GM23338 (cell line): Measurements from ENCODE around the gene SEC24C. TPM values are rescaled to one million over a fixed set of nuclear protein-coding genes. Genes with fewer than 3 reads are reported as not detected.

Source experiments
- ATAC-seq: fragments of 200-7000 bp; cut with Tn5 transposase; 3 replicates; pipeline ENCODE4 v1.9.1; 2020
- DNase-seq: peaks from one replicate; pipeline ENCODE4 v3.0.0-alpha.2; 2015; ENCODE audit warnings: low spot score
- H2AFZ ChIP-seq: fragments of 200-600 bp; sonication (generic); 2 replicates; pipeline ENCODE4 v1.8.0; 2016; ENCODE audit warnings: antibody characterized with exemption, mild to moderate bottlenecking, moderate library complexity
- H3F3A ChIP-seq: fragments of 200-600 bp; sonication (generic); replicated peaks from 2 replicates; pipeline ENCODE4 v1.8.0; 2017; ENCODE audit warnings: antibody characterized with exemption, mixed run types, low read depth
- H3K27ac ChIP-seq: fragments of 200-600 bp; sonication (generic); 2 replicates; pipeline ENCODE4 v1.6.1; 2016; ENCODE audit warnings: low read depth
- H3K27me3 ChIP-seq: fragments of 200-600 bp; sonication (generic); 2 replicates; pipeline ENCODE4 v1.8.0; 2016; ENCODE audit warnings: mild to moderate bottlenecking, mixed run types, moderate library complexity; ENCODE audit not compliant: insufficient read depth
- H3K36me3 ChIP-seq: fragments of 200-600 bp; sonication (generic); 2 replicates; pipeline ENCODE4 v1.8.0; 2016; ENCODE audit warnings: mild to moderate bottlenecking; ENCODE audit not compliant: insufficient read depth
- H3K4me1 ChIP-seq: fragments of 200-600 bp; sonication (generic); 2 replicates; pipeline ENCODE4 v1.8.0; 2016; ENCODE audit warnings: mild to moderate bottlenecking, moderate library complexity; ENCODE audit not compliant: insufficient read depth
- H3K4me2 ChIP-seq: fragments of 200-600 bp; sonication (generic); 2 replicates; pipeline ENCODE4 v1.7.1; 2017; ENCODE audit warnings: mixed run types
- H3K4me3 ChIP-seq: fragments of 200-600 bp; sonication (generic); 2 replicates; pipeline ENCODE4 v1.6.1; 2016; ENCODE audit warnings: mixed run types
- H3K79me2 ChIP-seq: fragments of 200-600 bp; sonication (generic); replicated peaks from 2 replicates; pipeline ENCODE4 v1.8.0; 2017; ENCODE audit warnings: mild to moderate bottlenecking; ENCODE audit not compliant: insufficient read depth
- H3K9me2 ChIP-seq: fragments of 200-600 bp; sonication (generic); 2 replicates; pipeline ENCODE4 v1.8.0; 2017; ENCODE audit not compliant: insufficient read depth
- H4K20me1 ChIP-seq: fragments of 200-600 bp; sonication (generic); replicated peaks from 2 replicates; pipeline ENCODE4 v1.8.0; 2017; ENCODE audit warnings: mild to moderate bottlenecking; ENCODE audit not compliant: insufficient read depth
- H3K27ac Mint-ChIP-seq: 2 replicates; pipeline ENCODE4 v1.8.0; 2020; ENCODE audit warnings: inconsistent platforms, mild to moderate bottlenecking, moderate library complexity, mixed read lengths
- H3K27me3 Mint-ChIP-seq: 3 replicates; pipeline ENCODE4 v1.8.0; 2022; ENCODE audit warnings: low read depth, mild to moderate bottlenecking, moderate library complexity, mixed read lengths, inconsistent platforms; ENCODE audit not compliant: insufficient read depth, poor library complexity
- H3K36me3 Mint-ChIP-seq: 3 replicates; pipeline ENCODE4 v1.8.0; 2021; ENCODE audit warnings: low read depth, mild to moderate bottlenecking, inconsistent platforms, moderate library complexity, mixed read lengths
- H3K4me1 Mint-ChIP-seq: 3 replicates; pipeline ENCODE4 v1.8.0; 2020; ENCODE audit warnings: mild to moderate bottlenecking, inconsistent platforms, mixed read lengths
- H3K4me3 Mint-ChIP-seq: 3 replicates; pipeline ENCODE4 v1.8.0; 2021; ENCODE audit warnings: moderate library complexity, mild to moderate bottlenecking, inconsistent platforms, mixed read lengths
- H3K9me3 Mint-ChIP-seq: 3 replicates; pipeline ENCODE4 v1.8.0; 2020; ENCODE audit warnings: moderate library complexity, mild to moderate bottlenecking, inconsistent platforms, mixed read lengths
- CREB1 ChIP-seq: fragments of 250-450 bp; sonication (Bioruptor Pico); IDR thresholded peaks from 2 replicates; pipeline ENCODE4 v1.5.0; 2020; ENCODE audit warnings: low read depth, mild to moderate bottlenecking, moderate library complexity
- EZH2 ChIP-seq: fragments of 200-600 bp; sonication (generic); IDR thresholded peaks from one replicate; pipeline ENCODE4 v1.8.0; 2017; ENCODE audit warnings: antibody characterized with exemption, mild to moderate bottlenecking, low read depth; ENCODE audit not compliant: unreplicated experiment
- EZH2phosphoT487 ChIP-seq: fragments of 200-600 bp; sonication (generic); IDR thresholded peaks from one replicate; pipeline ENCODE4 v1.8.1; 2018; ENCODE audit warnings: antibody characterized with exemption; ENCODE audit not compliant: unreplicated experiment
- JUNB ChIP-seq: IDR thresholded peaks from one replicate; pipeline ENCODE4 v1.6.1; 2016; ENCODE audit warnings: antibody characterized with exemption; ENCODE audit not compliant: unreplicated experiment
- POLR2AphosphoS5 ChIP-seq: IDR thresholded peaks from 2 replicates; pipeline ENCODE4 v1.6.1; 2016; ENCODE audit warnings: antibody characterized with exemption, low read depth
- STAT1 ChIP-seq: IDR thresholded peaks from one replicate; pipeline ENCODE4 v1.6.1; 2016; ENCODE audit warnings: antibody characterized with exemption; ENCODE audit not compliant: unreplicated experiment
- ZNF114 ChIP-seq: fragments of 250-450 bp; sonication (Bioruptor Pico); IDR thresholded peaks from 2 replicates; pipeline ENCODE4 v1.5.0; 2020; ENCODE audit warnings: mild to moderate bottlenecking, moderate library complexity
- ZNF331 ChIP-seq: fragments of 250-450 bp; sonication (Bioruptor Pico); IDR thresholded peaks from 2 replicates; pipeline ENCODE4 v1.5.0; 2020; ENCODE audit warnings: low read depth, mild to moderate bottlenecking, moderate library complexity
- polyA plus RNA-seq: library from polyadenylated mRNA; unstranded; fragments of >200 nt; fragmentation: Nextera tagmentation; extraction: Ambion mirVana; gene quantifications from 2 replicates; pipeline ENCODE4 v1.2.1, GENCODE V29; 2016
- total RNA-seq: library from RNA; depleted of rRNA; stranded (reverse); fragments of >200 nt; shearing (Covaris generic); gene quantifications from 2 replicates; pipeline ENCODE4 v1.2.3, GENCODE V29; 2014
- TF ChIP-seq, protein P1 (sequence below): IDR thresholded peaks from 2 replicates; pipeline ENCODE4 v1.6.1; 2016; ENCODE audit warnings: antibody characterized with exemption
- TF ChIP-seq, protein P2 (sequence below): fragments of 250-450 bp; sonication (Bioruptor Pico); IDR thresholded peaks from 2 replicates; pipeline ENCODE4 v1.5.0; 2020; ENCODE audit warnings: mild to moderate bottlenecking, moderate library complexity
- TF ChIP-seq, protein P3 (sequence below): IDR thresholded peaks from one replicate; pipeline ENCODE4 v1.6.1; 2018; ENCODE audit warnings: antibody characterized with exemption; ENCODE audit not compliant: unreplicated experiment
- TF ChIP-seq, protein P4 (sequence below), 2 experiments: fragments of 200-600 bp in 1 of 2; sonication (generic) in 1 of 2; conservative IDR thresholded peaks; 2 replicates each; pipeline versions ENCODE4 v1.5.1 to v1.6.1; 2016 to 2017; ENCODE audit warnings: antibody characterized with exemption in 2 of 2, low read depth in 2 of 2, mild to moderate bottlenecking in 2 of 2, moderate library complexity in 1 of 2

SEC24C gene
- total and polyA plus RNA-seq, 2 experiments from 2014 or later, result 16.9 to 64.2 TPM

DNA sequence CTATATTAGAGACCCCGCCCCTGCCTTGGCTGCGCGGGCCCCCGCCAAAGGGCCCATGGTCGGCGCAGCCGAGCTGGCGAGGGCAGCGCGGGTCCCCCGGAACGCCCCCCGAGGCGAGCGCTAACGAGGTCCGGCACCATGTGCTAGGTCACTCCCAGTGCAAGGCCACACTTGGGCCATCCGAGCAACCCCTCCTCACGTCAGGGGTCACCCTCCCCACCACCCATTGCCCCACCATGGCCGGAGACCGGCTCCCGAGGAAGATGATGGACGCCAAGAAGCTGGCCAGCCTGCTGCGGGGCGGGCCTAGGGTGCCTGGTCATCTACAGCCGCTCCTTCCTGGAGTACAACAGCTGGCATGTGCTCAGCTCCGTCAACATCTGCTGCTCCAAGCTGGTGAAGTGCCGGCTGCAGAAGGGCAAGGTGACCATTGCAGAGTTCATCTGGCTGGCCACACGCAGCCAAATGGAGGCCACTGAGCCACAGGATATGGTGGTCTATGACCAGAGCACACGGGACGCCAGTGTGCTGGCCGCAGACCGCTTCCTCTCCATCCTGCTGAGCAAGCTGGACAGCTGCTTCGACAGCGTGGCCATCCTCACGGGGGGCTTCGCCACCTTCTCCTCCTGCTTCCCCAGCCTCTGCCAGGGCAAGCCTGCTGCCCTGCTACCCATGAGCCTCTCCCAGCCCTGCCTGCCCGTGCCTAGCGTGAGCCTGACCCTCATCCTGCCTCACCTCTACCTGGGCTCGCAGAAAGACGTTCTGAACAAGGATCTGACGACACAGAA, 12.4 kb upstream of the SEC24C start:
- peaks cover 7% of the 10 kb centered on the region; the same call in 1 of the 2 replicates for H3K36me3 ChIP-seq
- Mint-ChIP-seq H3K4me3 (peak overlapping the region; percentile 56), H3K27ac (no peak overlapping the region), H3K36me3 (peaks cover 16% of the 10 kb centered on the region; the same call in 2 of the 3 replicates), H3K4me1 (0 out of 3 replicates have a peak, but pooled peaks cover 3% of the 10 kb centered on the region), H3K27me3 (peaks cover 6% of the 10 kb centered on the region), H3K9me3 (no peaks in the 10 kb centered on the region)
- DNase-seq, result no peak
- H3K4me1 ChIP-seq, result peaks cover 12% of the 10 kb centered on the region
- no peak overlapping the region for H2AFZ ChIP-seq
- peaks cover 12% of the 10 kb centered on the region; the same call in 1 of the 2 replicates for H3F3A ChIP-seq
- no peaks in the 10 kb centered on the region for H4K20me1 ChIP-seq
- peak overlapping the region; percentile 91; the same call in 1 of the 2 replicates for H3K4me3 ChIP-seq
- no peaks in the 10 kb centered on the region for H3K27me3 ChIP-seq
- no peak for TF ChIP-seq EZH2
- no peak for TF ChIP-seq ZNF331 (CRISPR knock-in tag)
- no peak for TF ChIP-seq CREB1 (CRISPR knock-in tag)
- TF ChIP-seq, protein P1, sequence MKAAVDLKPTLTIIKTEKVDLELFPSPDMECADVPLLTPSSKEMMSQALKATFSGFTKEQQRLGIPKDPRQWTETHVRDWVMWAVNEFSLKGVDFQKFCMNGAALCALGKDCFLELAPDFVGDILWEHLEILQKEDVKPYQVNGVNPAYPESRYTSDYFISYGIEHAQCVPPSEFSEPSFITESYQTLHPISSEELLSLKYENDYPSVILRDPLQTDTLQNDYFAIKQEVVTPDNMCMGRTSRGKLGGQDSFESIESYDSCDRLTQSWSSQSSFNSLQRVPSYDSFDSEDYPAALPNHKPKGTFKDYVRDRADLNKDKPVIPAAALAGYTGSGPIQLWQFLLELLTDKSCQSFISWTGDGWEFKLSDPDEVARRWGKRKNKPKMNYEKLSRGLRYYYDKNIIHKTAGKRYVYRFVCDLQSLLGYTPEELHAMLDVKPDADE, result no peak
- TF ChIP-seq, protein P2, sequence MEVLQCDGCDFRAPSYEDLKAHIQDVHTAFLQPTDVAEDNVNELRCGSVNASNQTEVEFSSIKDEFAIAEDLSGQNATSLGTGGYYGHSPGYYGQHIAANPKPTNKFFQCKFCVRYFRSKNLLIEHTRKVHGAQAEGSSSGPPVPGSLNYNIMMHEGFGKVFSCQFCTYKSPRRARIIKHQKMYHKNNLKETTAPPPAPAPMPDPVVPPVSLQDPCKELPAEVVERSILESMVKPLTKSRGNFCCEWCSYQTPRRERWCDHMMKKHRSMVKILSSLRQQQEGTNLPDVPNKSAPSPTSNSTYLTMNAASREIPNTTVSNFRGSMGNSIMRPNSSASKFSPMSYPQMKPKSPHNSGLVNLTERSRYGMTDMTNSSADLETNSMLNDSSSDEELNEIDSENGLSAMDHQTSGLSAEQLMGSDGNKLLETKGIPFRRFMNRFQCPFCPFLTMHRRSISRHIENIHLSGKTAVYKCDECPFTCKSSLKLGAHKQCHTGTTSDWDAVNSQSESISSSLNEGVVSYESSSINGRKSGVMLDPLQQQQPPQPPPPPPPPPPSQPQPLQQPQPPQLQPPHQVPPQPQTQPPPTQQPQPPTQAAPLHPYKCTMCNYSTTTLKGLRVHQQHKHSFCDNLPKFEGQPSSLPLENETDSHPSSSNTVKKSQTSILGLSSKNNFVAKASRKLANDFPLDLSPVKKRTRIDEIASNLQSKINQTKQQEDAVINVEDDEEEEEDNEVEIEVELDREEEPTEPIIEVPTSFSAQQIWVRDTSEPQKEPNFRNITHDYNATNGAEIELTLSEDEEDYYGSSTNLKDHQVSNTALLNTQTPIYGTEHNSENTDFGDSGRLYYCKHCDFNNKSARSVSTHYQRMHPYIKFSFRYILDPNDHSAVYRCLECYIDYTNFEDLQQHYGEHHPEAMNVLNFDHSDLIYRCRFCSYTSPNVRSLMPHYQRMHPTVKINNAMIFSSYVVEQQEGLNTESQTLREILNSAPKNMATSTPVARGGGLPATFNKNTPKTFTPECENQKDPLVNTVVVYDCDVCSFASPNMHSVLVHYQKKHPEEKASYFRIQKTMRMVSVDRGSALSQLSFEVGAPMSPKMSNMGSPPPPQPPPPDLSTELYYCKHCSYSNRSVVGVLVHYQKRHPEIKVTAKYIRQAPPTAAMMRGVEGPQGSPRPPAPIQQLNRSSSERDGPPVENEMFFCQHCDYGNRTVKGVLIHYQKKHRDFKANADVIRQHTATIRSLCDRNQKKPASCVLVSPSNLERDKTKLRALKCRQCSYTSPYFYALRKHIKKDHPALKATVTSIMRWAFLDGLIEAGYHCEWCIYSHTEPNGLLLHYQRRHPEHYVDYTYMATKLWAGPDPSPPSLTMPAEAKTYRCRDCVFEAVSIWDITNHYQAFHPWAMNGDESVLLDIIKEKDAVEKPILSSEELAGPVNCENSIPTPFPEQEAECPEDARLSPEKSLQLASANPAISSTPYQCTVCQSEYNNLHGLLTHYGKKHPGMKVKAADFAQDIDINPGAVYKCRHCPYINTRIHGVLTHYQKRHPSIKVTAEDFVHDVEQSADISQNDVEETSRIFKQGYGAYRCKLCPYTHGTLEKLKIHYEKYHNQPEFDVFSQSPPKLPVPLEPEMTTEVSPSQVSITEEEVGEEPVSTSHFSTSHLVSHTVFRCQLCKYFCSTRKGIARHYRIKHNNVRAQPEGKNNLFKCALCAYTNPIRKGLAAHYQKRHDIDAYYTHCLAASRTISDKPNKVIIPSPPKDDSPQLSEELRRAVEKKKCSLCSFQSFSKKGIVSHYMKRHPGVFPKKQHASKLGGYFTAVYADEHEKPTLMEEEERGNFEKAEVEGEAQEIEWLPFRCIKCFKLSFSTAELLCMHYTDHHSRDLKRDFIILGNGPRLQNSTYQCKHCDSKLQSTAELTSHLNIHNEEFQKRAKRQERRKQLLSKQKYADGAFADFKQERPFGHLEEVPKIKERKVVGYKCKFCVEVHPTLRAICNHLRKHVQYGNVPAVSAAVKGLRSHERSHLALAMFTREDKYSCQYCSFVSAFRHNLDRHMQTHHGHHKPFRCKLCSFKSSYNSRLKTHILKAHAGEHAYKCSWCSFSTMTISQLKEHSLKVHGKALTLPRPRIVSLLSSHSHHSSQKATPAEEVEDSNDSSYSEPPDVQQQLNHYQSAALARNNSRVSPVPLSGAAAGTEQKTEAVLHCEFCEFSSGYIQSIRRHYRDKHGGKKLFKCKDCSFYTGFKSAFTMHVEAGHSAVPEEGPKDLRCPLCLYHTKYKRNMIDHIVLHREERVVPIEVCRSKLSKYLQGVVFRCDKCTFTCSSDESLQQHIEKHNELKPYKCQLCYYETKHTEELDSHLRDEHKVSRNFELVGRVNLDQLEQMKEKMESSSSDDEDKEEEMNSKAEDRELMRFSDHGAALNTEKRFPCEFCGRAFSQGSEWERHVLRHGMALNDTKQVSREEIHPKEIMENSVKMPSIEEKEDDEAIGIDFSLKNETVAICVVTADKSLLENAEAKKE (CRISPR knock-in tag), result no peak
- no peak for TF ChIP-seq ZNF114 (CRISPR knock-in tag)
- TF ChIP-seq, protein P3, sequence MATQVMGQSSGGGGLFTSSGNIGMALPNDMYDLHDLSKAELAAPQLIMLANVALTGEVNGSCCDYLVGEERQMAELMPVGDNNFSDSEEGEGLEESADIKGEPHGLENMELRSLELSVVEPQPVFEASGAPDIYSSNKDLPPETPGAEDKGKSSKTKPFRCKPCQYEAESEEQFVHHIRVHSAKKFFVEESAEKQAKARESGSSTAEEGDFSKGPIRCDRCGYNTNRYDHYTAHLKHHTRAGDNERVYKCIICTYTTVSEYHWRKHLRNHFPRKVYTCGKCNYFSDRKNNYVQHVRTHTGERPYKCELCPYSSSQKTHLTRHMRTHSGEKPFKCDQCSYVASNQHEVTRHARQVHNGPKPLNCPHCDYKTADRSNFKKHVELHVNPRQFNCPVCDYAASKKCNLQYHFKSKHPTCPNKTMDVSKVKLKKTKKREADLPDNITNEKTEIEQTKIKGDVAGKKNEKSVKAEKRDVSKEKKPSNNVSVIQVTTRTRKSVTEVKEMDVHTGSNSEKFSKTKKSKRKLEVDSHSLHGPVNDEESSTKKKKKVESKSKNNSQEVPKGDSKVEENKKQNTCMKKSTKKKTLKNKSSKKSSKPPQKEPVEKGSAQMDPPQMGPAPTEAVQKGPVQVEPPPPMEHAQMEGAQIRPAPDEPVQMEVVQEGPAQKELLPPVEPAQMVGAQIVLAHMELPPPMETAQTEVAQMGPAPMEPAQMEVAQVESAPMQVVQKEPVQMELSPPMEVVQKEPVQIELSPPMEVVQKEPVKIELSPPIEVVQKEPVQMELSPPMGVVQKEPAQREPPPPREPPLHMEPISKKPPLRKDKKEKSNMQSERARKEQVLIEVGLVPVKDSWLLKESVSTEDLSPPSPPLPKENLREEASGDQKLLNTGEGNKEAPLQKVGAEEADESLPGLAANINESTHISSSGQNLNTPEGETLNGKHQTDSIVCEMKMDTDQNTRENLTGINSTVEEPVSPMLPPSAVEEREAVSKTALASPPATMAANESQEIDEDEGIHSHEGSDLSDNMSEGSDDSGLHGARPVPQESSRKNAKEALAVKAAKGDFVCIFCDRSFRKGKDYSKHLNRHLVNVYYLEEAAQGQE, result no peak
- no peak for TF ChIP-seq POLR2AphosphoS5
- no peak for TF ChIP-seq EZH2phosphoT487
- TF ChIP-seq STAT1, result no peak
- no peak for TF ChIP-seq JUNB
- TF ChIP-seq, protein P4, sequence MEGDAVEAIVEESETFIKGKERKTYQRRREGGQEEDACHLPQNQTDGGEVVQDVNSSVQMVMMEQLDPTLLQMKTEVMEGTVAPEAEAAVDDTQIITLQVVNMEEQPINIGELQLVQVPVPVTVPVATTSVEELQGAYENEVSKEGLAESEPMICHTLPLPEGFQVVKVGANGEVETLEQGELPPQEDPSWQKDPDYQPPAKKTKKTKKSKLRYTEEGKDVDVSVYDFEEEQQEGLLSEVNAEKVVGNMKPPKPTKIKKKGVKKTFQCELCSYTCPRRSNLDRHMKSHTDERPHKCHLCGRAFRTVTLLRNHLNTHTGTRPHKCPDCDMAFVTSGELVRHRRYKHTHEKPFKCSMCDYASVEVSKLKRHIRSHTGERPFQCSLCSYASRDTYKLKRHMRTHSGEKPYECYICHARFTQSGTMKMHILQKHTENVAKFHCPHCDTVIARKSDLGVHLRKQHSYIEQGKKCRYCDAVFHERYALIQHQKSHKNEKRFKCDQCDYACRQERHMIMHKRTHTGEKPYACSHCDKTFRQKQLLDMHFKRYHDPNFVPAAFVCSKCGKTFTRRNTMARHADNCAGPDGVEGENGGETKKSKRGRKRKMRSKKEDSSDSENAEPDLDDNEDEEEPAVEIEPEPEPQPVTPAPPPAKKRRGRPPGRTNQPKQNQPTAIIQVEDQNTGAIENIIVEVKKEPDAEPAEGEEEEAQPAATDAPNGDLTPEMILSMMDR (conservative IDR thresholded peaks at IDR 0.05; ENCODE audit: low read depth in 2 of 2), result no peak
- H3K27ac ChIP-seq, result no peak overlapping the region
- peaks cover 19% of the 10 kb centered on the region for H3K79me2 ChIP-seq
- ATAC-seq, result no peak
- H3K9me2 ChIP-seq, result no peaks in the 10 kb centered on the region
- peak overlapping the region; percentile 86 for H3K4me2 ChIP-seq
